Endothelial cell of hepatic sinusoid (primary cell): ENCODE measurements around the gene MEMO1.
"Not testable (repeated sequence)": the region's sequence is repeated elsewhere in the genome, so short reads cannot be mapped to it uniquely, and the experiment has no call there.

Experiments
- in situ Hi-C: cut with HindIII; loops from 2 replicates; pipeline ENCODE4 v1.10.0; 2017; ENCODE audit warnings: low sequenced_read_pairs

The MEMO1 gene

GRCh38 chr2:31958140-31958717, 52.6 kb downstream of the MEMO1 start:
- in situ Hi-C loops = no loop called here

- in situ Hi-C loops = no loop called here
These were observed 53.3 kb downstream of the MEMO1 start for GRCh38 chr2:31957354-31958139.

- in situ Hi-C loops = not testable (repeated sequence)
These were observed 53.9 kb downstream of the MEMO1 start for GRCh38 chr2:31956934-31957333.

- in situ Hi-C loops = no loop called here
These were observed 54.5 kb downstream of the MEMO1 start for GRCh38 chr2:31956312-31956711.

GRCh38 chr2:31953095-31953494, 57.7 kb downstream of the MEMO1 start:
- in situ Hi-C loops = loop anchor here (5.0 kb wide), 1 partner anchor 54 kb away; no protein-coding TSS in a partner anchor

- in situ Hi-C loops = loop anchor here (5.0 kb wide), 1 partner anchor 56 kb away; no protein-coding TSS in a partner anchor
These were observed 59.8 kb downstream of the MEMO1 start for GRCh38 chr2:31950946-31951562.

- in situ Hi-C loops = no loop called here
These were observed 62.9 kb downstream of the MEMO1 start for GRCh38 chr2:31947871-31948270.

- in situ Hi-C loops = no loop called here
These were observed 64.0 kb downstream of the MEMO1 start for GRCh38 chr2:31946838-31947237.

GRCh38 chr2:31945572-31945935, 65.3 kb downstream of the MEMO1 start:
- in situ Hi-C loops = no loop called here

GRCh38 chr2:31944828-31945571, 65.8 kb downstream of the MEMO1 start:
- in situ Hi-C loops = no loop called here

GRCh38 chr2:31943636-31944225, 67.1 kb downstream of the MEMO1 start:
- in situ Hi-C loops = no loop called here

- in situ Hi-C loops = no loop called here
These were observed 69.9 kb downstream of the MEMO1 start for GRCh38 chr2:31940920-31941319.

- in situ Hi-C loops = no loop called here
These were observed 73.1 kb downstream of the MEMO1 start for GRCh38 chr2:31937741-31938140.

GRCh38 chr2:31935370-31935769, 75.4 kb downstream of the MEMO1 start:
- in situ Hi-C loops = no loop called here

- in situ Hi-C loops = no loop called here
These were observed 77.7 kb downstream of the MEMO1 start for GRCh38 chr2:31933066-31933465.

GRCh38 chr2:31932589-31932988, 78.2 kb downstream of the MEMO1 start:
- in situ Hi-C loops = no loop called here

GRCh38 chr2:31931916-31932315, 78.9 kb downstream of the MEMO1 start:
- in situ Hi-C loops = no loop called here

GRCh38 chr2:31925517-31925916, 85.3 kb downstream of the MEMO1 start:
- in situ Hi-C loops = no loop called here

- in situ Hi-C loops = no loop called here
These were observed 87.1 kb downstream of the MEMO1 start for GRCh38 chr2:31923662-31924061.

GRCh38 chr2:31922542-31923408, 88.0 kb downstream of the MEMO1 start:
- in situ Hi-C loops = no loop called here
